Hypothalamus (tissue), 51 donors: Measurements from ENCODE around the gene PTPN7.
"Not testable (repeated sequence)": the region's sequence is repeated elsewhere in the genome, so short reads cannot be mapped to it uniquely, and the experiment has no call there.

Source experiments
- DNase-seq, 51 donors: peaks; one replicate each; lab custom pipeline; 2025; lab: John Stamatoyannopoulos, UW

Gene PTPN7

DNA sequence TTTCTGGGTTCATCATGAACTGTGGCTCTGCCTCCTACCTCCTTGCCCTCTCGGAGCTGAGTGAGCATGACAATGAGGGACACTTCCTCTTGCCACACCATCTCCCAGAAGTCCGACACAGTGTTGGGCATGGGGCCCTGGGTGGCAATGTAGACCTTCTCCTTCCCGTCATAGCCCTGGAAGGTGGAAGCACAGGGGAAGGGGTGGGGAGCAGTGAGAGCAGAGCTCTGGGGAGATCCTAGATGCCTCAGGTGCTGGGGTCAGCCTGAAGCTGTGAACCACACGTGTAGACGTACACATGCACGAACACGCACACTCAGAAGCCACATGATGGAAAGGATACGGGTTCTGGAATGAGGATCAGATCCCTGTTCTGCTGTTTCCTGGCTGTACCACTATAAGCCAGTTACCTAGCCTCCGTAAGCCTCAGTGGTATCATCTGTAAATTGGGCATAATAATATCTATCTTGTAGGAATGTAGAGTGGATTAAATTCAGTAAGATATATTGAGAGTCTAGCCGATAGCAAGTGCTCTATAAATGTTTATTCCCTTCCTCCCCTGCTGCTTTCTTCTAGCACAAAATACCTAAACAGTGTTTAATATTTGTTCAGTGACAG, 6.1 kb downstream of the PTPN7 start:
- no peak for DNase-seq

GRCh38 chr1:202153284-202153683, 7.1 kb downstream of the PTPN7 start:
- no peak for DNase-seq

DNA sequence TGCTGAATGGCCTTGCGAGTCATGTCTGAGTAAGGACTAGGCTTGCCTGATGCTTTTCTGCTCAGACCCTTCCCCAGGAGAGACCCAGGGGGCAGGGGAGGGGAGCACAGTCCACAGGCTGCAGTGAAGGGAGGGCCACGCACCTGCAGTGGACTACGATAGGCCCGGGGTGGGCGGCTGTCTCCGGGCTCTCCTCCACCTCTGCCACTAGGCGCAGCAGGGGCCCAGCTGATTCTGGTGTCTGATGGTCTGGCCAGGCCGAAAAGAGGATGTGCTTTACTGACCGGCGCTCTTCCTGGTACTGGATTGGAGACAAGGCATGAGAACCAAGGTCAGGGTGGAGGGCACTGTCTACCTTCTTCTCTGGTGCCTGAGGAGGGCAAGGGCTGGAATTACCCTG, 8.0 kb downstream of the PTPN7 start:
- DNase-seq, result no peak

GRCh38 chr1:202151045-202151444, 9.4 kb downstream of the PTPN7 start:
- DNase-seq, result no peak

DNA sequence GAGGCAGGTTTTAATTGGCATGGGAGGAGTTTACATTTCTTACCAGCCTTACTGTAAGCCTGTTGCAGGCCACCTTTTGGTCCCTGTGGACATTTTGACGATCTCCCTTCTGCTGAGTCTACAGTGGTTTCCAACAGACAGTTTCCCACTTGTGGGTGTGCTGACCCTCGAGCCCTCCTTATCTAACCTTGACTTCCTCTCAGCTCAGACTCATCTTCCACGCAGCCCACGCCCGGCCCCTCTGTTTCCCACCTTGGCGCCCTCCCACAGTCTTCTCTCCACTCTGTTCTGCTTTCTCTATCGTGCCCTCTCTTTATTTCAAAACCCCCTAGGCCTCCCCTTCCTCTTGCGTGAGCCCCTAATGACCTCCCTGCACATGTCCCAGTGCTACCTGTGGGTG, 9.8 kb downstream of the PTPN7 start:
- no peak for DNase-seq

GRCh38 chr1:202150187-202150586, 10.2 kb downstream of the PTPN7 start:
- DNase-seq, result no peak

DNA sequence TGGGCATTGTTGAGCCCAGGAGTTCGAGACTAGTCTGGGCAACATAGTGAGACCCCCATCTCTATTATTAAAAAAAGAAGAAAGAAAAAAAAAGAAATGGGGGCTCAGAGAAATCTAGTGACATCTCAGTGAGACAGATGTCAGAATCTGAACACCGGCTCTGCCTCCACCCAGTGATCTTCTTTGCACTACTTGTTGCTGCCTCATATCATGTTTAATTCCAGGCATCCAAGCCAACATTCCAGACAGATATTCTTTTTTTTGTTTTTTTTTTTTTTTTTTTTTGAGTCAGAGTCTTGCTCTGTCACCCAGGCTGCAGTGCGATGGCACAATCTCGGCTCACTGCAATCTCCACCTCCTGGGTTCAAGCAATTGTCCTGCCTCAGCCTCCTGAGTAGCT, 10.8 kb downstream of the PTPN7 start:
- no peak for DNase-seq

DNA sequence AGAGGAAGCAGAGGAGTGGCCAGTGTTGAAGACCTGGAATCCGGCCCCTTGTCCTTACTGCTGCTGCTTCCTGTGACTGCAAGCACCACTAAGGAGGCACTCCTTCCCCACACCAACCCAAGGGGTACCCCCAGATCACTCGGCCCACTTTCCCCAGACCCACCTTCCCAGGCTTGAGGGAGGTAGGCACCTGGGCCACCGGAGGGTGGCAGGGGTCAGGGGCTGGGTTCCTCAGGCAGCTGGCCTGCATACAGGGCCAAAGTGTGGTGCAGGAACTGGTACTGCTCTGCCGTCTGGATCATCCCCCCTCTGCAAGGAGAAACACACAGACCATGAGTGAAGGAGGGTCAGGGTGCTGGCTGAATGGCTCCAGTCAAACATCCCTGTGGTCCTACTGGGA, 12.0 kb downstream of the PTPN7 start:
- no peak for DNase-seq

GRCh38 chr1:202146993-202147392, 13.4 kb downstream of the PTPN7 start:
- DNase-seq, result no peak

DNA sequence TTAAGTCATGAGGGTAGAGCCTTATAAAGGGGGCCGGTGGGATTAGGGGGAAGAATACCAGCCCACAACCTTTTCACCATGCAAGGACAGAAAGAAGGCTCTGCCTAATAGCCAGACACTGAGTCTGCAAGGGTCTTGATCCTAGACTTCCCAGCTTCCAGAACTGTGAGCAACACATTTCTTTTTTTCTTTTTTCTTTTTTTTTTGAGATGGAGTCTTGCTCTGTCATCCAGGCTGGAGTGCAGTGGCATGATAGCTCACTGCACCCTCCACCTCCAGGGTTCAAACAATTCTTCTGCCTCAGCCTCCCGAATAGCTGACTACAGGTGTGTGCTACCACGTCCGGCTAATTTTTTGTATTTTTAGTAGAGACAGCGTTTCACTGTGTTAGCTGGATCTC, 14.1 kb downstream of the PTPN7 start:
- no peak for DNase-seq

GRCh38 chr1:202145744-202146140, 14.7 kb downstream of the PTPN7 start:
- DNase-seq, result not testable (repeated sequence)

DNA sequence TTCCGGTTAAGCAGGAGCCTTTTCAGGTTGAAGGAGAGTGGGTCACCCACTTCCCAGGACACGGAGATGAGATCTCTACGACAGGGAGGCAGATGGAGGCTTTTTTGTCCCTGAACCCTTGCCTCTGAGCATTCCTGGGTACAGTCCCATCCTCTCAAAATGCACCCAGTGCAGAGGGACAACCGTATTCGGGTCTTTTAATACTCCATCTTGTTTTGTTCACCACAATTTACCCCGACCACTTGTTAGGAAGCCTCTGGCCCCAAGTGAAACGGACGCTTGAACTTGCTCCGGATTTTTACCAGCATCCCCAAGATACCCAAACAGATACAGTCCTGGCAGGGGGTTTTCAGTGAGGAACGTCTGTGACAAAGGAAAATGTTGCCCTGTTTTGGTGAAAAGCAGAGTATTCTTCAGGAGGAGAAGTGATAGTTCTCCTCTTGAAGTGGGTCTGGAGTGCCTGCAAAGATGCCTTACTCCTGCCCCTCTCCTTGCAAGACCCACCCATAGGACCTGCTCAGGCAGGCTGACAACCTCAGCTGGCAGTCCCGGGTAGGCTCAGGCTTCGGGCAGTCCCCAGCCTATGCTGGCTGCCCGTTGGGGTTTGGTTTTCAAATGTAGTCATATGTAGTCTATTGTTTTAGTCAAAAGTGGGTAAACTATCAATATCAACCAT, 15.2 kb downstream of the PTPN7 start:
- DNase-seq, result peak in 4 of 51 donors; percentile 27 to 54 (median 50)

DNA sequence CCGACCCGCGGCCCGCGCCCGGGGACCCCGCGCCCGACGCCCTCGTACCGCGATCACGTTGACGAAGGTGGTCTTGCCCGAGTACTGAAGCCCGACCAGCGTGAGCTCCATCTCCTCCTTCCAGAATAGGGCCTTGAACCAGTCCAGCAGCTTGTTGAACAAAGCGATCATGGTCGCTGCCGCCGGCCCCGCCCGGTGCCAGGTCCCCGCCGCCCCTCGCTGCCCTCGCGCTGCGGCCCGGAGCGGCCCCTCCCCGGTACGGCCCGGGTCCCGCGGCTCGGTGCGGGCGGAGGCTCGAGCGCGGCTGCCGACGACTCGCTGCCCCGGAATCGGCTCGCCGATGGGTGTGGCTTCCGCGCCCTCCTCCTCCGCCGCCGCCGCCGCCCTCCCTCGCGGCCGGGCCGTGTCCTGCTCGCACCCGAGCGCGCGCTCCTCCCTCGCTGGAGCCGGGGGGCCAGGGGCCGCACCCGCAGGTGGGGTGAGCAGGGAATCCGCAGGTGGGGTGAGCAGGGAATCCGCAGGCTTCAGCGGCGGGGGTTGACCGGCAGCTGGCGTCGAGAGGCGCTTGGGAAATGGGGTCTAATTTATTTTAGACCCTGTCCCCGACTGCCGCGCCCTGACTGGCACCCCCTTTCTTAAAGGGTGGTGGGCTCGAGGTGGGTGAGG, 15.9 kb downstream of the PTPN7 start, which contains the start of gene ARL8A:
ARL8A (minus strand) TSS at position 336 of the 666 bp plus-strand sequence; CDS start at position 171, 165 bp downstream.
- peak in 46 of 51 donors; percentile 17 to 83 (median 60) for DNase-seq

DNA sequence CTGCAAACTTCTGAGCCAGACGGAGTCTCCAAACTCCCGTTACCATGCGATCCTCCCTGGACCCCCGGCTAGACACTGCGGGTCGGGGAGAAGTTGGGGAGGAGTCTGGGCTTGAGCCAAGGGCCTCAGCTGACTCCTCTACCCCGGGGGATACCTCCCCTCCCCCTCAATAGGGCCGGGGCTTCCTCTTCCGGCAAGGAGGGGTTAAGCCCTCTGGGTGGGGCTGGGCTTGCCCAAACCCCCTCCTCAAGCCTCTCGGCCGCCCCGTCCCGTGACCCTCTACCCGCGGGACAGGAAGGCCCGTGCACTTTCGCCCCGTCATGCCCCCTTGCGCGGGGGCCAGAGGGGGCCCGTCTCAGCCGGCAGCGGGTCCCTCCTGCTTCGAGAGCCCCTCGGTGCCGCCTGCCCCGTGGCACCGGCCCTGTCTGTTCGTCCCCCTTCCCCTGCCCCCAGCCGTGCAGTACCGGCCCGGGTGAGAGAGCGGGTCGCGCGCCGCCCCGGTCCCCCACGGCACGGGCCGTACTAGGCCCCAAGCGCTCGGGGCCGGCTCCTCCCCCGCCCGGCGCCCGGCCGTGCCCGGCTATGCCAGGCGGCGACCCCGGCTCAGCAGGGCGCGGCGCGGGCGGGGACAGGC, 16.5 kb downstream of the PTPN7 start:
- DNase-seq, result peak in 10 of 51 donors; percentile 27 to 63 (median 54)

DNA sequence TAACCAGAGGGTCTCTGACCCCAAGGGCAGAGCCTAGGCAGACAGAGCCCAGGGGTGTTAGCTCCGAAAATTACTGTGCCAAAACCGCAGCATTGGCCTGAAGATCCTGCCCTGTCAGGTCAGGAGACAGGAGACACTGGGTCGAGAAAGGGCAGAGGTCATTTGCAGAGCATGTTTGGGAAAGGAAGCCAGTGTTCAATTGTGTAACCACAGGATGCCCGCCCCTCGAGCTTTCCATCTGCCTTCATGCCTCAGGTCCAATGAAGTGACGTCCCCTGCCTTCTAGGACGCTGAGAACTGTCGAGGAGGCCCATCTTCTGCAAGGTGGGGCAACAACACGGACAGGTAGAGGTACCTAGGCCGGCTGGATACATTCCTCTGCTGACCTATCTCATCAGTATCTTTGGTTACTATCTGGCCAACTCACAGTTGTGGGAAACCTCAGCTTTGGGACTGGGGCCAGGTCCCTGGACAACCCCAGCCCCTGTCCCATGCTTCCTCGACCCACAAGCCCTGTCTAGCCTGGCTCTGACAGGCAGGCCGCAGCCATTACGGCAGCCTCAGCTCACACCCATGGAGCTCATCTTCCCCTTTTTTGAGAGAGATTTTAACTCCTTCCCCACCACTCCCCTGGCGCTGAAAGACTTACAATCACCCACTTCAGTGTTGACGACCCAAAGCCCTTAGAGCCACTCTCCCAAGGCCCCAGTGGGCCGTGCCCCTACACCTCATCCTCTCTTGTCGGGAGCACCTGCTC, 17.2 kb downstream of the PTPN7 start:
- DNase-seq, result peak in 10 of 51 donors; percentile 32 to 62 (median 44)

DNA sequence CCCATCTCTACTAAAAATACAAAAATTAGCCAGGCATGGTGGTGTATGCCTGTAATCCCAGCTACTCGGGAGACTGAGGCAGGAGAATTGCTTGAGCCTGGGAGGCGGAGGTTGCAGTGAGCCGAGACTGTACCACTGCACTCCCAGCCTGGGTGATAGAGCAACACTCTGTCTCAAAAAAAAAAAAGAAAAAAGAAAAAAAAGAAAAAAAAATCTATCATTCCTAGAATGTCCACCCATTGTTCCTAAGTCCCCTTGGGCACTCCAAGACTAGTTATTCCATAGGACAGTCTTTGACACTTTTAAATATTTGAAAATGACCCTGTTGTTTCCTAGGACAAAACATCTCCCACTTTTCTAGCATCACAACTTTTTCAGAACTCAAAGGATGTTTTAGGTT, 18.9 kb downstream of the PTPN7 start:
- not testable (repeated sequence) for DNase-seq

DNA sequence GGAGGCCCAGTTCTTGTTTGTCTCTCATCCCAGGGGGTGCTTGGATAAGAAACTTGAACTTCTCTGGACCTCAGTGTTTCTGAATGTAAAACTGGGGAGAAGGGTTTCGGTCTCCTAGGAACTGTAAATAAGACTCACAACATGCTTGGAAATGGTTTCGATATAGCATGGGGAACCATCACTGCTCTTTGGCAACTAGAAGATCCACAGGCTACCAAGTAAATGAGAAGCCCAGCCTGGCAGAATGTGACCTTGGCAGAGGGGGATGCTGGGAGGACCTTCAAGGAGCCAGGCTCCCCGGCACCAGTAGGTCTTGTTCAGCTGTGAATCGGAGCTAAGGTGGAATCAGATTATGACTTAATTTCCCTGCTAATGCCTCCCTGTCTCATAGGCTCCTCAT, 19.6 kb downstream of the PTPN7 start:
- DNase-seq, result no peak

DNA sequence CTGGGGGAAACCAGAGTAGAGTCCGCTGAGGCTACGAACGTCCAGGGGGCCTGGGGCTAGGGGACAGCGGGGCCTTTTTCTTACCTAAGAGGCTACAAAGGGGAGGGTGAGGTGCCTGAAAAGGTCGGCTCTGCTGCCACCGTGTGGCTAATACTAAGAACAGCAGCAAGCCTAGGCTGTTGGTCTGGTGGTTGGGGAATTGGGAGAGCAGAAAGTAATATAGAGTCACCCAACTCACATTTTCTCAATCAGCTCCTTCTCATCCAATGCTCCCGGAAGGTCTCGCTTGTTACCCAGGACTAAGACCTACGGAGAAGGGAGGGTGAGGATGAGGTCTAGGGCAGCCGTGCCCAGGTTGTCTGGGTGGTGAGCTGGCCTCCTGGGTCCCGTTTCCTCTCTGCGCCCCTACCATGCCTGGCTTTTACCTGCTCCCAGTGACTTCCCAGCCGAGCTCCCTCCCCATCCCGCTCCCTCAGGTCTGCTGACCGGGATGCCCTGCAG, 25.1 kb downstream of the PTPN7 start:
- DNase-seq, result peak in 43 of 51 donors; percentile 23 to 84 (median 54)

DNA sequence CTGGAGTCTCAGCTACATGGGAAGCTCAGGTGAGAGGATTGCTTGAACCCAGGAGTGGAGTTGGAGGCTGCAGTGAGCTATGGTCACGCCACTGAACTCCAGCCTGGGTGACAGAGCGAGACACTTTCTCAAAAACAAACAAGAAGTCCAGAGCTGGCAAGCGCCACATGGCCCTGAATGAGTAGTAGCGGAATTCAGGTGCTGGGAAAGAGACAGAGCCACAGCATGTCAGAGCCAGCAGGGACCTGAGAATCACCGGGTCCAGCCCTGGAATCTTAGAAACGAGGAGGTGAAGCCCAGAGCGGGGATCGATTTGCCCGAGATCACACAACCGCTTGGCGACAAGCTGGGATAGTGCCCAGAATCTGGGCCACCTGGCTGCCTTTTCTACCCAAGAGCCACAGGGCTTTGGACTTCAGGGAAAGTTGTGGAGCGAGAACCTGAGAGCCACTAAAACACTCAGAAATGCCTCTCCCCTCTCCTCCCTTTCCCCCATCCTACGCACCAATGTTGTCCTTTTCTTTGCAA, 25.7 kb downstream of the PTPN7 start:
- peak in 1 of 51 donors; percentile 37 for DNase-seq

GRCh38 chr1:202133989-202134388, 26.4 kb downstream of the PTPN7 start:
- no peak for DNase-seq
